Breast epithelium (tissue), 3 donors: ENCODE measurements around the gene DIPK1C.

ENCODE experiments used
- POLR2A ChIP-seq: fragments of 450-650 bp; IDR thresholded peaks from one replicate; pipeline ENCODE4 v1.6.1; 2016; ENCODE audit warnings: antibody characterized with exemption, mild to moderate bottlenecking, moderate library complexity
- POLR2AphosphoS5 ChIP-seq, 3 donors: sonication (generic); formaldehyde crosslinking; IDR thresholded peaks; one replicate each; pipeline ENCODE4 v1.6.1; 2017; ENCODE audit warnings: antibody characterized with exemption in 3 of 3

DNA sequence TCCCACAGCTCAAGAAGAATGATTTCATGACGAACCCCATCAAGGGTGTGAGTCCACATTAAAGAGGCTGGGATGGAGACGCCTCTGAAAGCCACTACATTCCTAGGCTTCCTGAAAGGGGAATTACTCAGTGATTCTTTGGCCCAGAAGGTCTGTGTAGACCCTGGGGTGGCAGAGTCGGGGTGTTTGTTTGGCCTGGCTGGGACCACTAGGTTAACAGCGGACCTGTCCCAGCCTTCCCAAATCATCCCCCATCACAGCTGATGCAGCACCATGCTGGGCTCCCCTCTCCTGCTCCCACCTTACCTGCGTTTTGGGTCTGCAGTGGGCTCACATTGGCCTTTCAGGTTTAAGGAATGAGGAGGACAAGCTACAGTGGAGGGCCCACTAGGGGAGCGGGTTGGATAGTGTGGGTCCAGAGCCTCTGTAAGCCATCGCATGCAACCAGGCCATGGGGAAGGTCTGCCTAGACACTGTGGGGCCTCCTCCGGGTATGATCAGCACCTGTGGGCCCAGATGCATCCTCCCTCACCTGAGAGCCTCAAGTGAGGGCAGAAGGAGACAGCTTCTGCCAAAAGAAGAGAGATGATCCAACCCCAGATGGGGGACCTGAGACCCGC is 16.2 kb downstream of the DIPK1C start:
- TF ChIP-seq POLR2AphosphoS5 (IDR thresholded peaks at IDR 0.05) (no peak), POLR2A (no peak)
